Keratinocyte (primary cell): ENCODE results near the gene NPRL2. TPM values are rescaled to one million over a fixed set of nuclear protein-coding genes. Genes with fewer than 3 reads are reported as not detected.

Source experiments
- DNase-seq: peaks from one replicate; pipeline ENCODE4 v3.0.0-alpha.2; 2011; ENCODE audit warnings: low read depth, missing footprints, low spot score
- FAIRE-seq: peaks from 2 replicates; lab custom pipeline; 2011; peaks lifted over from hg19 to GRCh38; lab: Jason Lieb, UNC
- H2AFZ ChIP-seq: 2 replicates; pipeline ENCODE4 v1.6.0; 2012; ENCODE audit warnings: low read length, control low read depth, inconsistent platforms; ENCODE audit not compliant: control insufficient read depth
- H3K27ac ChIP-seq: 2 replicates; pipeline ENCODE4 v1.5.1; 2011; ENCODE audit warnings: low read length; ENCODE audit not compliant: control insufficient read depth, insufficient read depth
- H3K27me3 ChIP-seq: 3 replicates; pipeline ENCODE4 v1.6.0; 2011; ENCODE audit warnings: low read length; ENCODE audit not compliant: control insufficient read depth, insufficient read depth; ENCODE audit errors: extremely low read depth
- H3K36me3 ChIP-seq, 2 experiments: 2 replicates in 1 of 2; 3 replicates in 1 of 2; pipeline ENCODE4 v1.5.1; 2011; ENCODE audit warnings: low read length in 2 of 2, mild to moderate bottlenecking in 1 of 2; ENCODE audit not compliant: control insufficient read depth in 2 of 2, insufficient read depth in 2 of 2; ENCODE audit errors: extremely low read depth in 1 of 2
- H3K4me1 ChIP-seq: 3 replicates; pipeline ENCODE4 v1.5.1; 2011; ENCODE audit warnings: low read length; ENCODE audit not compliant: control insufficient read depth, insufficient read depth; ENCODE audit errors: extremely low read depth
- H3K4me2 ChIP-seq: 3 replicates; pipeline ENCODE4 v1.6.0; 2011; ENCODE audit warnings: low read depth, low read length; ENCODE audit not compliant: control insufficient read depth, insufficient read depth; ENCODE audit errors: extremely low read depth
- H3K4me3 ChIP-seq, 3 experiments: fragments of 200-600 bp in 1 of 3; sonication (generic) in 1 of 3; 2 replicates in 2 of 3; 3 replicates in 1 of 3; pipeline ENCODE4 v1.5.1; 2011 to 2016; ENCODE audit warnings: low read length in 3 of 3, mild to moderate bottlenecking in 3 of 3, control low read depth in 2 of 3, inconsistent platforms in 1 of 3, low read depth in 1 of 3, mixed read lengths in 1 of 3, mixed run types in 1 of 3, moderate library complexity in 1 of 3; ENCODE audit not compliant: control insufficient read depth in 2 of 3, insufficient read depth in 2 of 3; ENCODE audit errors: extremely low read depth in 1 of 3
- H3K79me2 ChIP-seq: 2 replicates; pipeline ENCODE4 v1.6.0; 2012; ENCODE audit warnings: low read length; ENCODE audit not compliant: control insufficient read depth, insufficient read depth
- H3K9ac ChIP-seq: 3 replicates; pipeline ENCODE4 v1.6.0; 2011; ENCODE audit warnings: low read length; ENCODE audit not compliant: control insufficient read depth, insufficient read depth; ENCODE audit errors: extremely low read depth
- H3K9me1 ChIP-seq: 3 replicates; pipeline ENCODE4 v1.6.0; 2011; ENCODE audit warnings: low read length; ENCODE audit not compliant: control insufficient read depth, insufficient read depth; ENCODE audit errors: extremely low read depth
- H3K9me3 ChIP-seq: 2 replicates; pipeline ENCODE4 v1.5.1; 2012; ENCODE audit warnings: low read depth, low read length; ENCODE audit not compliant: control insufficient read depth
- H4K20me1 ChIP-seq: 3 replicates; pipeline ENCODE4 v1.6.0; 2011; ENCODE audit warnings: low read length; ENCODE audit not compliant: control insufficient read depth, insufficient read depth; ENCODE audit errors: extremely low read depth
- CTCF ChIP-seq, 3 experiments: IDR thresholded peaks in 1 of 3; conservative IDR thresholded peaks in 1 of 3; optimal IDR thresholded peaks in 1 of 3; 2 replicates in 2 of 3; 3 replicates in 1 of 3; pipeline versions ENCODE3 to v1.5.1; 2011; ENCODE audit warnings: low read length in 3 of 3, mild to moderate bottlenecking in 3 of 3, moderate library complexity in 2 of 3, control low read depth in 1 of 3, inconsistent platforms in 1 of 3; ENCODE audit not compliant: insufficient read depth in 2 of 3; ENCODE audit errors: extremely low read depth in 1 of 3
- EZH2 ChIP-seq: IDR thresholded peaks from one replicate; pipeline ENCODE4 v1.6.1; 2012; ENCODE audit warnings: inconsistent platforms, mild to moderate bottlenecking, low read length, moderate library complexity
- dilution Hi-C: fragments of 300-500 bp; cut with MboI; formaldehyde crosslinking; loops from one replicate; pipeline ENCODE4 v1.7.0; 2020; ENCODE audit warnings: low sequenced_read_pairs; ENCODE audit not compliant: extremely low pct_ligation_motif_present
- polyA minus RNA-seq, 3 experiments: library from RNA; depleted of rRNA, polyadenylated mRNA; stranded (reverse); fragments of >200 nt; gene quantifications; 1 replicate in 1 of 3; 2 replicates in 1 of 3; 3 replicates in 1 of 3; pipeline ENCODE4 v1.2.3, GENCODE V29; 2011
- polyA plus RNA-seq, 5 experiments: library from polyadenylated mRNA; depleted of rRNA in 3 of 5; stranded (reverse) in 3 of 5; stranded (forward) in 1 of 5; unstranded in 1 of 5; fragments of >200 nt; gene quantifications; 1 replicate in 1 of 5; 2 replicates in 3 of 5; 3 replicates in 1 of 5; pipeline versions ENCODE4 v1.2.1 to v1.2.3, GENCODE V29; 2011 to 2012; ENCODE audit warnings: missing spikeins in 2 of 5, low read depth in 1 of 5, low replicate concordance in 1 of 5

NPRL2 gene
- polyA plus RNA-seq = 20.6 to 30.1 TPM (median 23.3 TPM) in 3 replicates
- polyA plus RNA-seq (2011; ENCODE audit: low read depth) = 5.1 TPM
- 16.0 and 16.8 TPM in 2 replicates for polyA plus RNA-seq (2011; cell fraction: cytosol; rRNA removed)
- polyA plus RNA-seq (2011; cell fraction: nucleus; rRNA removed) = 29.4 and 32.2 TPM in 2 replicates
- 13.9 and 15.4 TPM in 2 replicates for polyA plus RNA-seq (2012; ENCODE audit: low replicate concordance)
- 23.5 to 27.6 TPM (median 27.2 TPM) in 3 replicates for polyA minus RNA-seq
- 14.0 TPM for polyA minus RNA-seq (2011; cell fraction: cytosol; rRNA and poly(A)+ RNA removed)
- polyA minus RNA-seq (2011; cell fraction: nucleus; rRNA and poly(A)+ RNA removed) = 8.4 and 10.2 TPM in 2 replicates

GRCh38 chr3:50350527-50351322, at the start of gene NPRL2, which contains the start of gene CYB561D2:
Gene NPRL2 (minus strand): TSS chr3:50350775. CDS start chr3:50350652, 123 bp downstream.
Gene CYB561D2 (plus strand): TSS chr3:50350862. CDS start chr3:50351434, 572 bp downstream.
- dilution Hi-C loops = no loop called here
- Histone ChIP-seq H3K4me1 (peaks cover 19% of the 10 kb centered on the region), H2AFZ (peak within 1 kb of the TSS; percentile 97)

GRCh38 chr3:50396502-50396901, 45.9 kb upstream of the NPRL2 start:
- dilution Hi-C loops = no loop called here
- H2AFZ ChIP-seq = no peak overlapping the region
- H3K4me3 ChIP-seq = no peak overlapping the region
- TF ChIP-seq CTCF (optimal IDR thresholded peaks at IDR 0.05 in 1 of 3, IDR thresholded peaks at IDR 0.05 in 1 of 3, conservative IDR thresholded peaks at IDR 0.05 in 1 of 3; ENCODE audit: extremely low read depth in 1 of 3, insufficient read depth in 2 of 3, low read length in 3 of 3) (no peak), EZH2 (no peak)
- no peaks in the 10 kb centered on the region for H3K9me3 ChIP-seq
- H3K27me3 ChIP-seq = peaks cover 70% of the 10 kb centered on the region
- H3K36me3 ChIP-seq = no peaks in the 10 kb centered on the region
- H3K9ac ChIP-seq = no peak overlapping the region
- peaks cover 5% of the 10 kb centered on the region for H3K4me1 ChIP-seq
- no peak overlapping the region for H3K4me2 ChIP-seq
- no peaks in the 10 kb centered on the region for H3K9me1 ChIP-seq
- DNase-seq = peak; percentile 41
- H3K27ac ChIP-seq = no peak overlapping the region
- H3K79me2 ChIP-seq = no peaks in the 10 kb centered on the region
- peak; percentile 96 for FAIRE-seq
- peaks cover 19% of the 10 kb centered on the region for H4K20me1 ChIP-seq

More at GRCh38 chr3:50350527-50351322, at the start of gene NPRL2, which contains the start of gene CYB561D2:
- H3K36me3 ChIP-seq = peaks cover 20 to 29% of the 10 kb centered on the region in 2 experiments
- peak within 1 kb of the TSS; percentile 71 for H3K4me2 ChIP-seq
- H3K27me3 ChIP-seq = no peaks in the 10 kb centered on the region
- H3K79me2 ChIP-seq = peaks cover 24% of the 10 kb centered on the region
- H3K9ac ChIP-seq = peak within 1 kb of the TSS; percentile 77
- TF ChIP-seq EZH2 = no peak
- no peak for TF ChIP-seq CTCF (optimal IDR thresholded peaks at IDR 0.05 in 1 of 3, IDR thresholded peaks at IDR 0.05 in 1 of 3, conservative IDR thresholded peaks at IDR 0.05 in 1 of 3; ENCODE audit: extremely low read depth in 1 of 3, insufficient read depth in 2 of 3, low read length in 3 of 3)
- no peaks in the 10 kb centered on the region for H3K9me1 ChIP-seq
- H3K27ac ChIP-seq = peak within 1 kb of the TSS; percentile 69
- DNase-seq (peak; percentile 81), FAIRE-seq (peak; percentile 79)
- H4K20me1 ChIP-seq = no peaks in the 10 kb centered on the region
- H3K4me3 ChIP-seq = peak within 1 kb of the TSS; percentile 71 to 91 (median 87)
- H3K9me3 ChIP-seq = no peaks in the 10 kb centered on the region
